ENCODE data around the gene RBP2. TPM values are rescaled to one million over a fixed set of nuclear protein-coding genes. Genes with fewer than 3 reads are reported as not detected.

RBP2 gene
- total and polyA plus RNA-seq, 9 of the 15 experiments (the other 6 are each of a cell fraction or from before 2014, with no cell fraction given): not detected

GRCh38 chr3:139421040-139421439 is 55.3 kb downstream of the RBP2 start (continued):
- TF ChIP-seq ZNF740 (CRISPR knock-in tag; IDR thresholded peaks at IDR 0.05): no peak
- TF ChIP-seq ZNF740 (tag; IDR thresholded peaks at IDR 0.05): no peak

DNA sequence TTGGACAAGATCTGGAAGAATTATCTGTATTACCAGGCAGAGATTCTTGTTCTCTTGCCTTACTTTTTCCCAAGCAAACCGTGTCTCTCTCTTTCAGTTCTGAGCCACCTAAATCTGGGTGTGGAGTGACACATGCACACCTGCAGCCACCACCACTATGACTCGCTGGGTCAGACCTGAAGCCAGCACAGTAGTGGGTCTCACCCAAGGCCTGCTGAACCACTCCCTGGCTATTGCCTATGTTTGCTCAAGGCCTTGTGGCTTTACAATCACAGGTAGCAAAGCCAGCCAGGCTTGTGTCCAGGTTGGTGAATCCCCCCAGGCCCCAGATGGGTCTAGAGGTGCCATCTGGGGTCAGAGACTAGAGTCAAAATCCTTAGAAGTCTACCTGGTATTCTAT is 58.2 kb downstream of the RBP2 start:
- CTCF ChIA-PET (ENCODE audit: low intra/inter-chr PET ratio): no interaction called here
- ATAC-seq (no peak), DNase-seq (ENCODE audit: extremely low read depth in 1 of 4, low spot score in 3 of 4) (no peak), FAIRE-seq (no peak)
- WGBS (ENCODE audit: insufficient coverage, low coverage, missing lambda C conversion rate): 0% methylated on average over 2 of the region's 2 CpGs
- H3K4me2 ChIP-seq (ENCODE audit: insufficient read depth, low read length): no peak overlapping the region
- POLR2A ChIA-PET: no interaction called here
- H3K36me3 ChIP-seq (ENCODE audit: control insufficient read depth, insufficient read depth, low read length): no peaks in the 10 kb centered on the region
- no peak overlapping the region for H3K4me3 ChIP-seq
- intact Hi-C loops (cut with micrococcal nuclease): no loop called here
- no peak overlapping the region for H3K9ac ChIP-seq (ENCODE audit: insufficient read depth in 1 of 2, low read depth in 2 of 2, low read length in 2 of 2)
- H3K27me3 ChIP-seq (ENCODE audit: control insufficient read depth in 2 of 2, insufficient read depth in 2 of 2, low read length in 2 of 2): no peaks in the 10 kb centered on the region
- H2AFZ ChIP-seq (ENCODE audit: low read depth, low read length): no peak overlapping the region
- no peaks in the 10 kb centered on the region for H4K20me1 ChIP-seq (replicated peaks; ENCODE audit: control insufficient read depth, insufficient read depth, low read length)
- H3K27ac ChIP-seq (ENCODE audit: extremely low read depth, low read depth, low read length): no peak overlapping the region
- H3K4me1 ChIP-seq (replicated peaks in 1 of 2; ENCODE audit: control insufficient read depth in 2 of 2, insufficient read depth in 2 of 2, low read length in 2 of 2): no peaks in the 10 kb centered on the region; a peak in 2 of 5 replicates
- H3K9me3 ChIP-seq (replicated peaks; ENCODE audit: control insufficient read depth, insufficient read depth, low read depth, low read length): no peaks in the 10 kb centered on the region
- BruUV-seq (replicated peaks): no TSS peak
- in situ Hi-C loops (cut with MboI): no loop called here
- no peaks in the 10 kb centered on the region for H3K79me2 ChIP-seq (ENCODE audit: control insufficient read depth, insufficient read depth, low read length)
- H3K9me1 ChIP-seq (ENCODE audit: control insufficient read depth, insufficient read depth, low read length): no peaks in the 10 kb centered on the region
- TF ChIP-seq IRF2 (CRISPR knock-in tag; IDR thresholded peaks at IDR 0.05): no peak
- no peak for TF ChIP-seq CBX1 (IDR thresholded peaks at IDR 0.05; ENCODE audit: low read depth)
- TF ChIP-seq HDGF (IDR thresholded peaks at IDR 0.05): no peak
- TF ChIP-seq CBX3 (IDR thresholded peaks at IDR 0.05; ENCODE audit: borderline replicate concordance in 1 of 2, low read length in 2 of 2): no peak
- TF ChIP-seq CTCF (IDR thresholded peaks at IDR 0.05 in 2 of 3, conservative IDR thresholded peaks at IDR 0.05 in 1 of 3; ENCODE audit: insufficient read depth in 2 of 3, low read depth in 1 of 3, low read length in 3 of 3): no peak
- no peak for TF ChIP-seq NCOA2 (IDR thresholded peaks at IDR 0.05; ENCODE audit: partially characterized antibody in 2 of 2)
- no peak for TF ChIP-seq RBM14 (IDR thresholded peaks at IDR 0.05; ENCODE audit: borderline replicate concordance, insufficient read depth, low read depth, low read length)
- no peak for TF ChIP-seq FOS (IDR thresholded peaks at IDR 0.05; ENCODE audit: extremely low read depth, insufficient read length)
- TF ChIP-seq EHMT2 (IDR thresholded peaks at IDR 0.05): no peak
- TF ChIP-seq, protein P1, sequence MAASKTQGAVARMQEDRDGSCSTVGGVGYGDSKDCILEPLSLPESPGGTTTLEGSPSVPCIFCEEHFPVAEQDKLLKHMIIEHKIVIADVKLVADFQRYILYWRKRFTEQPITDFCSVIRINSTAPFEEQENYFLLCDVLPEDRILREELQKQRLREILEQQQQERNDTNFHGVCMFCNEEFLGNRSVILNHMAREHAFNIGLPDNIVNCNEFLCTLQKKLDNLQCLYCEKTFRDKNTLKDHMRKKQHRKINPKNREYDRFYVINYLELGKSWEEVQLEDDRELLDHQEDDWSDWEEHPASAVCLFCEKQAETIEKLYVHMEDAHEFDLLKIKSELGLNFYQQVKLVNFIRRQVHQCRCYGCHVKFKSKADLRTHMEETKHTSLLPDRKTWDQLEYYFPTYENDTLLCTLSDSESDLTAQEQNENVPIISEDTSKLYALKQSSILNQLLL (CRISPR knock-in tag; IDR thresholded peaks at IDR 0.05; ENCODE audit: borderline replicate concordance): no peak
- TF ChIP-seq, protein P2, sequence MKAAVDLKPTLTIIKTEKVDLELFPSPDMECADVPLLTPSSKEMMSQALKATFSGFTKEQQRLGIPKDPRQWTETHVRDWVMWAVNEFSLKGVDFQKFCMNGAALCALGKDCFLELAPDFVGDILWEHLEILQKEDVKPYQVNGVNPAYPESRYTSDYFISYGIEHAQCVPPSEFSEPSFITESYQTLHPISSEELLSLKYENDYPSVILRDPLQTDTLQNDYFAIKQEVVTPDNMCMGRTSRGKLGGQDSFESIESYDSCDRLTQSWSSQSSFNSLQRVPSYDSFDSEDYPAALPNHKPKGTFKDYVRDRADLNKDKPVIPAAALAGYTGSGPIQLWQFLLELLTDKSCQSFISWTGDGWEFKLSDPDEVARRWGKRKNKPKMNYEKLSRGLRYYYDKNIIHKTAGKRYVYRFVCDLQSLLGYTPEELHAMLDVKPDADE (conservative IDR thresholded peaks at IDR 0.05; ENCODE audit: control insufficient read depth, low read depth, low read length): no peak
- no peak for TF ChIP-seq ZBTB34 (CRISPR knock-in tag; IDR thresholded peaks at IDR 0.05)
- TF ChIP-seq HNRNPUL1 (IDR thresholded peaks at IDR 0.05; ENCODE audit: low read length): no peak

Data from K562 (cell line).